COLO668 (cell line): ENCODE measurements around the gene CRB2.

Experiments
- DNase-seq: peaks from one replicate; lab custom pipeline; 2025; ENCODE audit not compliant: unreplicated experiment; lab: John Stamatoyannopoulos, UW

The CRB2 gene

GRCh38 chr9:123361731-123362510, 5.9 kb downstream of the CRB2 start:
- no peak for DNase-seq

GRCh38 chr9:123362856-123363255, 6.9 kb downstream of the CRB2 start:
- DNase-seq, result no peak

- DNase-seq, result no peak
Measured at GRCh38 chr9:123364241-123364824, 8.3 kb downstream of the CRB2 start.

GRCh38 chr9:123365287-123365880, 9.4 kb downstream of the CRB2 start:
- DNase-seq, result no peak

GRCh38 chr9:123365881-123366528, 10.0 kb downstream of the CRB2 start:
- peak; percentile 68 for DNase-seq

- DNase-seq, result no peak
Measured at GRCh38 chr9:123368023-123368422, 12.0 kb downstream of the CRB2 start.

GRCh38 chr9:123368536-123369153, 12.6 kb downstream of the CRB2 start:
- DNase-seq, result no peak

- DNase-seq, result no peak
Measured at GRCh38 chr9:123369296-123369695, 13.3 kb downstream of the CRB2 start.

- no peak for DNase-seq
Measured at GRCh38 chr9:123370108-123370507, 14.1 kb downstream of the CRB2 start.

GRCh38 chr9:123370526-123371227, 14.7 kb downstream of the CRB2 start:
- DNase-seq, result no peak

GRCh38 chr9:123371228-123371584, 15.2 kb downstream of the CRB2 start:
- no peak for DNase-seq

- no peak for DNase-seq
Measured at GRCh38 chr9:123371805-123372590, 16.0 kb downstream of the CRB2 start.

- peak; percentile 50 for DNase-seq
Measured at GRCh38 chr9:123372766-123373446, 16.9 kb downstream of the CRB2 start.

- DNase-seq, result no peak
Measured at GRCh38 chr9:123373447-123373923, 17.5 kb downstream of the CRB2 start.

- DNase-seq, result no peak
Measured at GRCh38 chr9:123373946-123374345, 17.9 kb downstream of the CRB2 start.

- peak; percentile 30 for DNase-seq
Measured at GRCh38 chr9:123375469-123376132, 19.6 kb downstream of the CRB2 start.

GRCh38 chr9:123376218-123377071, 20.4 kb downstream of the CRB2 start:
- no peak for DNase-seq
